ENCODE data around the gene SORCS2. TPM values are rescaled to one million over a fixed set of nuclear protein-coding genes. Genes with fewer than 3 reads are reported as not detected.

SORCS2 gene
- total RNA-seq, 1 donor from 2014 or later: 10.9 TPM

- Mint-ChIP-seq H3K4me3 (ENCODE audit: unreplicated experiment) (no peak overlapping the region), H3K9me3 (ENCODE audit: low read depth) (peaks cover 23% of the 10 kb centered on the region), H3K36me3 (ENCODE audit: low read depth) (peaks cover 8% of the 10 kb centered on the region), H3K27ac (ENCODE audit: unreplicated experiment) (no peak overlapping the region), H3K27me3 (ENCODE audit: low read depth) (peaks cover 15% of the 10 kb centered on the region), H3K4me1 (ENCODE audit: low read depth) (no peaks in the 10 kb centered on the region)
- TF ChIP-seq CTCF (IDR thresholded peaks at IDR 0.05): no peak
- no peak for DNase-seq (ENCODE audit: low spot score)
Measured at GRCh38 chr4:7584098-7584497, 391.8 kb downstream of the SORCS2 start.

DNA sequence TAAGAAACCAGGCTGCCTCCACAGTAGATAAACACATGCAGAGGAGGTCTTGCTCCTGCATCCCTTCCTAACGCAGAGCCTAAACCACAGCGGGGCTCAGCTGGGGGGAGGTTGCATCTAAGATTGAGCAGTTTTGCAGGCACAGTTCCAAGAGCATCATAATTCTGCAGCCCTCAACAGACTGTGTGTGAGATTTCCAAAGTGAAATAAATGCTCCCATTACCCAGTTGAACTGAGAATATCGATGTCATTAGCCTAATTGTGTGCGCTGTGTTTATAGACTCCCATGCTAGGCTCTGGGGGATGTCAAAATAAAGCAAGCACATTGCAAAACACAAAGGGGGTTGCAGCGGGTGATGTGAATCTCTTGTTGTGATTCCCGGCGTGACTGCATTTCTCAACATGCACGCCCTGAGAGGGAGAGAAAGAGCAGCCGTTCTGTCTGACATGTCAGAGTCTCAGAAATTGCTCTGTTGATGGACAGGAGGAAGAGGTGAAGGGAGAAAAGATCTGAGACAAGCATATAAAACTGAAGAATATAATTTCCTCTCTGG lies 392.3 kb downstream of the SORCS2 start:
- Mint-ChIP-seq H3K9me3 (ENCODE audit: low read depth) (peaks cover 19% of the 10 kb centered on the region), H3K4me3 (ENCODE audit: unreplicated experiment) (no peak overlapping the region), H3K36me3 (ENCODE audit: low read depth) (peaks cover 5% of the 10 kb centered on the region), H3K27me3 (ENCODE audit: low read depth) (peaks cover 15% of the 10 kb centered on the region), H3K4me1 (ENCODE audit: low read depth) (no peaks in the 10 kb centered on the region), H3K27ac (ENCODE audit: unreplicated experiment) (no peak overlapping the region)
- no peak for TF ChIP-seq CTCF (IDR thresholded peaks at IDR 0.05)
- no peak for DNase-seq (ENCODE audit: low spot score)

DNA sequence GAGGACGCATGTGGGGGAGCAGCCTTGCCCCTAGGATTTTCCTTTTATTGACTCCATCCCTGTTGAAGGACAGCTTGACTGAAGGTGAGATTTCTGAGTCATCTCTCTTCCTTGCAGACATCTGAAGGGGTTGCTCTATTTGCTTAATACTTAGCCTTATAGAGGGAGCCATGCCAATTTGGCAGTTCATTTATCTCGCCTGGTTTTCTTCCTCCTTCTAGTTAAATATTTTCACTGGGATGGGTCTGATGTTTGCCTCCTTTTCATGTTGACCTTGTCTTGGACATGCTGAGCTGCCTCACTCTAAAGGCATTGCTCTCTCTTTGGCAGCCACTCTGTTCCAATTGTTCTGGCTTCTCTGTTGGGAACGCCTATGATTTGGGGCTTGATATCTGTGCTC lies 393.4 kb downstream of the SORCS2 start:
- no peak for DNase-seq (ENCODE audit: low spot score)
- Mint-ChIP-seq H3K27me3 (ENCODE audit: low read depth) (peaks cover 17% of the 10 kb centered on the region), H3K27ac (ENCODE audit: unreplicated experiment) (no peak overlapping the region), H3K9me3 (ENCODE audit: low read depth) (peaks cover 12% of the 10 kb centered on the region), H3K36me3 (ENCODE audit: low read depth) (peaks cover 3% of the 10 kb centered on the region), H3K4me3 (ENCODE audit: unreplicated experiment) (no peak overlapping the region), H3K4me1 (ENCODE audit: low read depth) (no peaks in the 10 kb centered on the region)
- no peak for TF ChIP-seq CTCF (IDR thresholded peaks at IDR 0.05)

DNA sequence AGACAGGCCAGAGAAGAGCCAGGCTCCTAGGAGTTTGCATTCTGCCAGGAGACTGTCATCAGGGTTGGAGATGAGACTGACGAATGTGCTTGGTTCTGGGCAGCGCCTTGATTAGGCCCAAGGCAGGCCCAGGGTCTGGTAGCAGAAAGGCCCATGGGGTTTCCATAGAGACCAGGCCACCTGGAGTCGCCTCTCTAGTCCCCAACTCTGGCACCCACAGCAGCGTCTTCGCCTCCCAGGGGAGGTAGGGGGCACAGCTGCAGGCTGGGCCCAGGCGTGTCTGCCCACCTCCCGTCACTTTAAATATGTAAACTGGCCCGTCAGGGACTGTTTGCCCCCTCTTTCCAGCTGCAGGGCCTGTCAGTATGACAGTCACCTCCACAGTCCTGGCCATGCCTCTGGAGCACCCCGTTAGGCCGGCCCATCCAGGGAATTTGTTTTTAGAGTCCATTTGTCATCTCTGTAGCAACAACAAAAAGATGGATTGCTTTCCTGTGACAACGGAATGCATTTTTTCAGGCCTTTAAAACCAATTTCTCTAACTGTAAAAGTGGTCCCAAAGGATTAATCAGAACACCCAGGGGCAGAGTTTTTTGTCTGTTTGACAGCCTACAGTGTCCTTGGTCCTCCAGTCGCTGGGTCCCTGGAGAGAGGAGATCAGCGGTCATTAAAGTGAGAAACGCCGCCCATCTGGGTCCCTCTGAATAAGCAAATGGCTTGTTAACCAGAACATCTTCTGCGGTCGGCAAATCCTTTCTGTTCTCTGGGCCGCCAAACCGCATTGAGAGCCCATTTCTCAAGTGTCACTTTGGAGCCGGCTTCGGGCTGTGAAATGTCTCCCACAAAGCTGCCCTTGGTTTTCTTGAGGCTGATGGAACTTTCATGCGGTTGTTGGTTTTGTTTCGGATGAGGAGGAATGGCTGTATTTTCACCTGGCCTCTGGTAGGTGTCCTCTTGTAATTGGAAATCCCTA lies 395.4 kb downstream of the SORCS2 start:
- peaks cover 3% of the 10 kb centered on the region for H3K36me3 Mint-ChIP-seq (ENCODE audit: low read depth)
- H3K4me1 Mint-ChIP-seq (ENCODE audit: low read depth): no peaks in the 10 kb centered on the region
- no peak overlapping the region for H3K4me3 Mint-ChIP-seq (ENCODE audit: unreplicated experiment)
- DNase-seq (ENCODE audit: low spot score): no peak
- peaks cover 6% of the 10 kb centered on the region for H3K9me3 Mint-ChIP-seq (ENCODE audit: low read depth)
- TF ChIP-seq CTCF (IDR thresholded peaks at IDR 0.05): no peak
- H3K27ac Mint-ChIP-seq (ENCODE audit: unreplicated experiment): no peak overlapping the region
- H3K27me3 Mint-ChIP-seq (ENCODE audit: low read depth): peaks cover 21% of the 10 kb centered on the region

GRCh38 chr4:7590189-7590588 lies 397.9 kb downstream of the SORCS2 start:
- Mint-ChIP-seq H3K4me1 (ENCODE audit: low read depth) (no peaks in the 10 kb centered on the region), H3K27ac (ENCODE audit: unreplicated experiment) (no peak overlapping the region), H3K27me3 (ENCODE audit: low read depth) (peaks cover 27% of the 10 kb centered on the region), H3K9me3 (ENCODE audit: low read depth) (peaks cover 5% of the 10 kb centered on the region), H3K4me3 (ENCODE audit: unreplicated experiment) (no peak overlapping the region), H3K36me3 (ENCODE audit: low read depth) (peaks cover 2% of the 10 kb centered on the region)
- no peak for DNase-seq (ENCODE audit: low spot score)
- TF ChIP-seq CTCF (IDR thresholded peaks at IDR 0.05): no peak

All from chondrocyte (in vitro differentiated cells).